HG02798 (cell line): Measurements from ENCODE around the gene RARS2.
"Not testable (repeated sequence)": the region's sequence is repeated elsewhere in the genome, so short reads cannot be mapped to it uniquely, and the experiment has no call there.

Source experiments
- ATAC-seq: cut with Tn5 transposase; IDR thresholded peaks from one replicate; pipeline ENCODE4 v1.9.1; 2021; ENCODE audit warnings: mild to moderate bottlenecking; ENCODE audit not compliant: unreplicated experiment, poor library complexity

RARS2 gene

DNA sequence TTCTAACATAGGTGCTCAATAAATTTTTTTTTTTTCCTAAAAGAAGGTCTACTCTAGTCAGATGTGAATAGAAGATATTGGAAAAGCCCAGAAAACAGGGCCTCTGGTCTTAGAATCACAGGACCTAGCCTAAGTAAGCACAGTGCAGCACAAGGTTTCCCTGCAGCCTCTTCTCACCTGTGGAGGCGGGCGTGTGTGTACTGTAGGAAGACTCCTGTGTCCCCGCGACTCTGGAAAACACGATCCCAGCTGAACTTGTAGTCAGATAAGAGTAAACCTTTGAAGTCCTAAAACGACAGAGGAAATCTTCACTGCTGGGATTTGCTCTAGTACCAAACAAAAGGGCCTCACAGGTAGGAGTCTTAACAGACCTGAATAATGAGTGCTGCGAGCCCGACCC is 71.3 kb downstream of the RARS2 start:
- ATAC-seq = no peak

DNA sequence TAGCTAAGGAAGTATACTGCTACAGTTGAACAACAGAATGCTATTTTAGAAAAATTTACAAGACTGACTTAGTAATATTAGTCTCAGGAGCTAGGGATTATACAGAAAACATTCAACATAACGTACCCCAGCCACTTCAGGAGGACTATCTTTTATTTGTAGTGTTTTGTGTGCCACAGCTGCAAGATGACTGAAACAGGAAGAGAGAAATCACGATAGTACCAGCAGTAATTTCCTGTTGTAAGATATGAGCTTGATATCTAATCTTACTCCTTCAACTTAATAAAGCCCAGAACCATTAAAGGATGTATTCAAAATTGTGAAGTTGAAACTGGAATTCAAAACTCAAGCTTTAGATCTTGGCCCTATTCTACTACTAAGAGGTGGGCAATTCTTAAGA is 75.0 kb downstream of the RARS2 start:
- no peak for ATAC-seq

DNA sequence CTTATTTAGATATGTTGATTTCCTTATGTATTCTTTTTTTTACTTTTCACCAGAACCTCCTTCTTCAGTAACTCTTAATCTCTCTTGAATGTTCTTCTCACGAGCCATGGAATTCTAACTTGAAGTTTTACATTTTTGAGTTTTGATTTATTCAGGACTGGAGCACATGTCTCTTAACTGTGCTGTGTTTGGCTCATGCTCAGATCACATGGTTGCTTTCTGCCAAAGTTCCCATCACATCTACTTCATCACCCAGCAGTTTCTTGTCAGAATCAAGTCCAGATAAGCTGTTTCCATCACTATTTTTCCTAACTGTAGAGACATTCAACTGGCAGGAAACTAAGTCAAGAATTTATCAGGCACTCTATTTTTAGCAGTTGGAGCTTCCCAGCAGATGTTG is 85.3 kb downstream of the RARS2 start:
- ATAC-seq = no peak

DNA sequence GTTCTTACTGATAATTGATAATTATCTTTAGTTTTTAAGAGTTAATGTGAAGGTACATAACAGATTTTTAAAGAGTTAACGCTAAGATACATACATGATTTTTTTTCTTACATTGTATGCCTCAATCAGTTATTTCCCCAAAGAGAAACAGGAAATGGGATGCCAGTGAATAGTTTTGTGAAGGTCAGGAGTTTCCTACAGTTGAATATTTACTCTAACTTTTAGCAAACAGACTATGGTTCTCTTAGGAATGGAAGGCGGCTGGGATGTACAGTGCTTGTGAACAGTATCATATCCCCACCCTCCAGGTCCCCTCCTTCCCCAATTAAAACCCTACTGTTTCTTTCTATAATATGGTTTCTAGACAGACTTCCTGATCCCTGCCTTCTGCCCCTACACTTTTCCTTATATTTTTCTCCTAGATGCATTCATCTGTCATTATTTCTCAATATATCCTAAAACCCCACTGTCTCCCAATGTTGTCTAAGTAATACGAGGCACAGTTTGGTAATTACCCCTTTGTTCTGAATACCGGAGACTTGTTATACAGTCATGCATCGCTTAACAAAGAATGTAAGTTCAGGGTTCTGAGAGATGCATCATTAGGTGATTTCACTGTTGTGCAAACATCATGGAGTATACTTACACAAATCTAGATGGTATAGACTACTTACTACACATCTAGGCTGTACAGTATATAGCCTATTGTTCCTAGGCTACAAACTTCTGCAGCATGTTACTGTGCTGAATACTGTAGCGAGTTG is 87.8 kb downstream of the RARS2 start:
- no peak for ATAC-seq

DNA sequence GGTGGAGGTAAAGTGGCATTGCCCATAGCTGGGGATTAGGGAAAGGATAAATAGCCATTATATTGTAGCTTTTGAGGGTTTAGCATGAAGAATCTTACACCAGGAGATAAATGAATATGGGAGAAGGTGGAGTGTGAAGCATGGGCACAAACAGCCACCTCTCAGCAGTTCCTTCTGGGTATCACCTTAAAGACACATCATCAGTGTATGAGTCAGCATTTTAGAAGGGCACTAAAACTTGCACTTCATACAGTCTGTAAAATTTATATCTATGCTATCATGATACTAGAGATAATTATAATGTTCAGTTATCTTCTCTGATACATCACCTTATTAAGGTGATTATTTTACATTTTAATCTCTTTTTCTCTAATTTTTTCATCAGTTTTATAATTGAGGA is 91.7 kb downstream of the RARS2 start:
- ATAC-seq = no peak

DNA sequence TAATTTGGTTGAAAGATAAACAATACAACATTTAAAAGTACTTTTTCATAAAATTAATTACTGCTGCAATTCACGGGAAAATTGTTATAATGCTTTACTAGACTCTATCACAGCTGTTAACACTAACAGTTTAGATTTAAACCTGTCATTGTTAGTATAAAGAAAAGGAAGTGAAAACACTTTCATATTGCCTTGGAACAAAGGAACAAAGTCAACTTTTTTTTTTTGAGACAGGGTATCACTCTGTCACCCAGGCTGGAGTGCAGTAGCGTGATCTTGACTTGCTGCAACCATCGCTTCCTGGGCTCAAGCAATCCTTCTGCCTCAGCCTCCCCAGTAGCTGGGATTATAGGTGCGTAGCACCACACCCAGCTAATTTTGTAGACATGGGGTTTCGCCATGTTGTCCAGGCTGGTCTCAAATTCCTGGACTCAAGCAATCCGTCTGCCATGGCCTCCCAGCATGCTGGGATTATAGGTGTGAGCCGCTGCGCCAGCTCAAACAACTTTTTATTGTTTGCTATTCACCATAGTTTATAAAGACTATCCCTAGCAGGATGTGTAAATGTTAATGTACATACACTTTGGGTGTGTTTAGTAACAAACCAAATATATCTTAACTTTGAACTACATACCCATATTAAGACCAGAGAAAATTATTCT is 94.9 kb downstream of the RARS2 start:
- ATAC-seq = peak; percentile 54

DNA sequence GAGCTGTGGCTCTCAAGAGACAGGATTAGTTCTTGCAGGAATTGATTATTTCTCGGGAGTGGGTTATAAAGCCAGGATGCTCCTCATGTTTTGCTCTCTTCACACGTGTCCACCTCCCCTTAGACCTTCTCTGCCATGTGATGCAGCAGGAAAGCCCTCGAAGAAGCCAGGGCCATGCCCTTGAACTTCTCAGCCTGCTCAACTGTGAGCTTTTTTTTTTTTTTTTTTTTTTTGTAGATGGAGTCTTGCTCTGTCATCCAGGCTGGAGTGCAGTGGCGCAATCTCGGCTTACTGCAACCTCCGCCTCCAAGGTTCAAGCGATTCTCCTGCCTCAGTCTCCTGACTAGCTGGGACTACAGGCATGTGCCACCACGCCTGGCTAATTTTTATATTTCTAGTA is 100.5 kb downstream of the RARS2 start:
- not testable (repeated sequence) for ATAC-seq

DNA sequence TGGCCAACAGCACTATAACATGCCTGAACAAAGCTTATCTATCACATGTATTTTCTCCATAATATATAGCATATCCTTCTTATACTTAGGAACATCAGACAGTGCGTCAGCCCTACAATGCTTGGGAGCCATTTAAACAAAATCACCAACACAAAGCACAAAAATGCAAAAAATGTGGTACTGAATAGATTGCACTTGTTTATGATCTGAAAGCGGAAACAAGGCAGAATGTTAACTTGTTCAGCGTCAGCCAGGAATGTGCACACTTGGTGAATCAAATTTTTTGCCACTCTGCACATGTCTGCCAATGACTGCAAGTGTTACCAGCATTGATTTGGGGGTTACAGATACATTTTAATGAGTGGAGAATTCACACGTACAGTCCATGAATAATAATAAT is 102.2 kb downstream of the RARS2 start:
- ATAC-seq = no peak

DNA sequence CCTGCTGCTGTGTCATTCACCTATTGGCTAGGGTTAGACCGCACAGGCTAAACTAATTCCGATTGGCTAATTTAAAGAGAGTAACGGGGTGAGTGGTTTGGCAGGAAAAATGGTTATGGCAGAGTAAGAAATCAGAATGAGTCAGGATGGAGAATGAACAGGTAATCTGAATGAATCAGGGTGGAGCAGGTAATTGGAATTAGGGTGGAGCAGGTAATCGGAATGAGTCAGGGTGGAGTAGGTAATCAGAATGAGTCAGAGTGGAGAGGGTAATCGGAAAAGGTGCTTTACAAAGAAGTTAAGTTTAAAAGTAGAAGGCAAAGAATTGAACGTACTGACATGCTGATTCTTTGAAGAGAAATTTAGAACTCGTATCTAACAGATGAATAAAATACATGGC is 105.3 kb downstream of the RARS2 start:
- no peak for ATAC-seq

DNA sequence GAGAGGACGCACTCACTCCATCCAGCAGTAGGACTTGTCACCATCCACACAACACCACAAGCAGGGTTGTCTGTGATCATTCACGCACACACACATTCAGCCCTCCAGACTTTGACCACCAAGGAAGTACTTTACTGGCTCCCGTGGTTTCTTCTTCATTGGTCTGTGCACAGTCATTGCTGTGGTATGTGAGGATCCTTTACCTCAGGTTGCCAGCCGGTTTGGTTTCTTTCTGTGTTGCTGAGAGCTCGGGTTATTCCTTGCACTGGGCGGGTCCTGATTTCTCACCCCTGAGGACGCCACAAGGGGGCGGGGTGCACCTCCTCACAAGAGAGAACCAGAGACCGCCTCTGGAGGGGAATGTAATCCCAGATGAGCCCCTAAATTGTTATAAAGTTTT is 105.9 kb downstream of the RARS2 start:
- ATAC-seq = no peak

DNA sequence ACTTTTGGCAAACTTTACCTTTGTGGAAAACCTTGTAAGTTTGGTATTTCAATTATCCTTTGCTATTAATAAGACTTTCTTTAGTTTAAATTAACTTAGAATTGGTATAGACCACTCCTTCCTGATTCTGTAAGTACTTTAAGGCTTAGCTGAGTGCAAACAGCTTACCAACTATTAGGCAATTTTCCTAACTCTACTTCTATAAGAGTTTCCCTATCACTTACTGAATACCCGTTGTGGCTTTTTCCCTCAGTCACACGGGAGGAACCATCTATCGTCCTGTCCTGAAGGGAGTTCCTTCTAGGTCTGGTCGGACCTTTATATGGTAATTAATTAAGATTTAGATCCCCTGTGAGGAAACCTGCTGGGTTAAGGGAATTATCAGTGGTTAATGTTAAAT is 107.4 kb downstream of the RARS2 start:
- ATAC-seq = no peak

DNA sequence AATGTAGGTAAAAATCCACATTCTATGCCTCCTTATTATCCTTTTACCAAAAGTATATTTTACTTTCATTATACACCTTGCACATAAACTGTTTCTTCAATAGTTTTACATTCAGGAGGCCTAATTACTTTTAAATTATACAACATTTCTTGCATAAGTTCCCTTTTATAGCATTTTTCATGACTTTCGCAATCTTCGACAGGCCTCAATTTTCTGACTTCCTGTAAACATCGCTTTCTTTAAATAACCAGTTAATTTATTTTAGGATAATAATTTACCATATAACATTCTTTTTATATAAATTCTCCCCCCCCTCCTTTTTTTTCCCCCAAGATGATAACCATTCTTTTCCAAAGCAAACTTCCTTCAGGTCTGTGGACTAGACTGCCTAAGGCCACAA is 107.9 kb downstream of the RARS2 start:
- ATAC-seq = no peak

DNA sequence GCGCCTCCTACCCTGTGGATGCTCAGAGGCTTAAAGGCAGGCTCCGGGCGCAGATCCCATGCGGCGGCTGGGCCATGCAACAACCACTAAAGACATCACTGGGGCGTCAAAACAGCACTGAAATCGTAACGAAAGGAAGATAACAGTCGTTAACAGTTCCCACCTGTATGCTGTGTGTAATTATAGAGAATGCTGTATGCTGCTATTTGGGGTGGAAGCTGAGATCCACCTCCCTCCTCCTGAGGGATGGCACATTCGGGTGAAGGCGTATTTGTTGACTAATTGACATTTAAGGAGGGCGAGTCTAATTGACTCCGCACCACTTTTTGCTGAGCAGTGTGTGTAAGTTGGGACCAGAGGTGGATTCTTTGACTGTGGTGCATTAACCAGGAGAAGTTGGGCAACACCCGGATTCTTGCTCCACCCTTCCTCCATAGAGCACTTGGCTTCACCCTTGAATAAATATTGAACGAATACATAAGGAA is 116.3 kb downstream of the RARS2 start:
- peak; percentile 65 for ATAC-seq

DNA sequence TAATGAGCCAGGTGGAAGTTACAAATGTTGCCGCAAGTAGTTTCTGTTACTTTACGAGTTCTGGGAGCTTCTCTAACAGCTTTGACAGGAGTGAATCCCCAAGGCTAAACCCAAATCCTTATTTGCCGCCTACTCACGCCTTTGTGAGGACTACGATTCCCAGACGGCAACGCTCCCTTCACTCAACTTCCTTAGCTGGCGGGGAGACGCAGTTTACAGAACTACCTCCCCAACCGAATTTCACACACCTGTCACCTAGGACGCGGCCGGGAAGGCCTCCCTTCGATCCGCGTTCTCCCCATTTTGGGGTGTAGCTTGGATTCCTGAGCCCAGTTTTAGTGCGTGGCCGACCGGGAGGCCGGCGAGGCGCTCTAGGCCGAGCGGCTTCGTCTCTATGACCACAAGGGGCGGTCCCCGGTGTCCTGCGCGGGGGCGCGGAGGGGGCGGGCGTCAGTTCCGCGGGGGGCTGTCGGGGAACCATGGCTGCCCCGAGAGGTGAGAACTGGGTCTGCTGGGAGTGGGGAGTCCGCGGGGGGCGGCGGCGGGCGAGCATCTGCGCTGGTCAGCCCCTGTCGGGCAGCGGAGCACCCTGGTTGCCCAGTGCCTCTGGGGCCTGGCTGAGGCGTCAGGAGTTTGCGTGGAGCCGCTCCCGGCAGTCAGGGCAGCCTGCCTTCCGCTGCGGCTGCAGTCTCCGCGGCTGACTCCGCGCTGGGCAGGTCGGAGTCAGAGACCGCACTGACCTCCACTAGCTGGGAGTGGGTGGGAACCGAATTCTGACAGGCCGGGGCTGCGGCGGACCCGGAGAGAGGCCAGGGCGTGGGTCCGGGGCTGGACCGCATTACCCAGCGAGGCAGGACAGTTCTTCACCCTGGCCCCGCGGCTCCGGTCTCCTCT is 117.0 kb downstream of the RARS2 start, which contains the start of gene SLC35A1:
SLC35A1 (plus strand) TSS at position 450 of the 894 bp plus-strand sequence; CDS start at position 480, 30 bp downstream.
- ATAC-seq = peak; percentile 96

DNA sequence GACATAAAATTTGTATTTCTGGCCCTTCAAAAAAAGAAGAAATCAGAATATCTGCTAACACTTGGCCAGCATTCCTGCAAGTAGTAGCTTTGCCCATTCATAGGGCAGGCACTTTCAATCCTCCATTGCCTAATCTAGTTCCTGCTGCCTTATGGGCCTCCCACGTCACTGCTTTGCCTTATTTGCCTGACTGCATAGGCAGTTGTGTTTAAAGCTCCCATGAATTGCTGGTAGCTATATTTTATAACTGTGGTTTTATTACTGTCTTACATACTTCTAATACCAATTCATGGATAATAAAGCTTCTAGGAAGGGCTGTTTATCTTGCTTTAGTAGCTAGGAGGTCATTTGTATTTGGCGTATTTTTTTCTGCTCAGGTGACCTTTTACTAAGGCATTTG is 124.7 kb downstream of the RARS2 start:
- no peak for ATAC-seq
